ENCODE measurements around the gene DNAJA3.
A peak's percentile ranks its signal among the peaks of the same experiment; 100 is the strongest.
"Not testable (repeated sequence)": the region's sequence is repeated elsewhere in the genome, so short reads cannot be mapped to it uniquely, and the experiment has no call there.

The DNAJA3 gene

GRCh38 chr16:4392382-4393239, 33.1 kb upstream of the DNAJA3 start:
- FAIRE-seq = no peak
- no peak for TF ChIP-seq POLR2A (IDR thresholded peaks at IDR 0.05; ENCODE audit: low read depth, low read length)
- no peak for DNase-seq (ENCODE audit: insufficient read length, low spot score)

- no peak for DNase-seq (ENCODE audit: insufficient read length, low spot score)
- no peak for TF ChIP-seq POLR2A (IDR thresholded peaks at IDR 0.05; ENCODE audit: low read depth, low read length)
- FAIRE-seq = no peak
Observed at GRCh38 chr16:4393240-4393600, 32.4 kb upstream of the DNAJA3 start.

GRCh38 chr16:4393850-4394249, 31.8 kb upstream of the DNAJA3 start:
- DNase-seq (ENCODE audit: insufficient read length, low spot score); FAIRE-seq: not testable (repeated sequence)

GRCh38 chr16:4395055-4395726, 30.5 kb upstream of the DNAJA3 start:
- FAIRE-seq = no peak
- no peak for DNase-seq (ENCODE audit: insufficient read length, low spot score)
- no peak for TF ChIP-seq POLR2A (IDR thresholded peaks at IDR 0.05; ENCODE audit: low read depth, low read length)

- no peak for FAIRE-seq
- no peak for DNase-seq (ENCODE audit: insufficient read length, low spot score)
- no peak for TF ChIP-seq POLR2A (IDR thresholded peaks at IDR 0.05; ENCODE audit: low read depth, low read length)
Observed at GRCh38 chr16:4399001-4399730, 26.5 kb upstream of the DNAJA3 start.

GRCh38 chr16:4401094-4401501, 24.6 kb upstream of the DNAJA3 start:
- no peak for DNase-seq (ENCODE audit: insufficient read length, low spot score)
- no peak for TF ChIP-seq POLR2A (IDR thresholded peaks at IDR 0.05; ENCODE audit: low read depth, low read length)
- no peak for FAIRE-seq

- no peak for FAIRE-seq
- no peak for TF ChIP-seq POLR2A (IDR thresholded peaks at IDR 0.05; ENCODE audit: low read depth, low read length)
- DNase-seq (ENCODE audit: insufficient read length, low spot score) = no peak
Observed at GRCh38 chr16:4401510-4401909, 24.2 kb upstream of the DNAJA3 start.

- TF ChIP-seq POLR2A (IDR thresholded peaks at IDR 0.05; ENCODE audit: low read depth, low read length) = no peak
- FAIRE-seq (no peak), DNase-seq (ENCODE audit: insufficient read length, low spot score) (peak; percentile 94)
Observed at GRCh38 chr16:4402439-4403132, 23.1 kb upstream of the DNAJA3 start.

- DNase-seq (ENCODE audit: insufficient read length, low spot score) (no peak), FAIRE-seq (no peak)
- no peak for TF ChIP-seq POLR2A (IDR thresholded peaks at IDR 0.05; ENCODE audit: low read depth, low read length)
Observed at GRCh38 chr16:4403133-4403949, 22.3 kb upstream of the DNAJA3 start.

GRCh38 chr16:4404247-4404966, 21.3 kb upstream of the DNAJA3 start:
- FAIRE-seq (no peak), DNase-seq (ENCODE audit: insufficient read length, low spot score) (no peak)
- TF ChIP-seq POLR2A (IDR thresholded peaks at IDR 0.05; ENCODE audit: low read depth, low read length) = no peak

- TF ChIP-seq POLR2A (IDR thresholded peaks at IDR 0.05; ENCODE audit: low read depth, low read length) = no peak
- FAIRE-seq (no peak), DNase-seq (ENCODE audit: insufficient read length, low spot score) (no peak)
Observed at GRCh38 chr16:4404967-4405696, 20.5 kb upstream of the DNAJA3 start.
